Naive B cell (primary cell): ENCODE measurements around the gene ENTPD8. TPM values are rescaled to one million over a fixed set of nuclear protein-coding genes. Genes with fewer than 3 reads are reported as not detected.

Source experiments
- ATAC-seq, 2 donors: fragments of 150-1000 bp; cut with Tn5 transposase; 2 replicates each; pipeline ENCODE4 v1.10.0; 2021; ENCODE audit warnings: low read depth in 2 of 2, mild to moderate bottlenecking in 2 of 2, moderate library complexity in 2 of 2
- DNase-seq: peaks from one replicate; pipeline ENCODE4 v3.0.0; 2022
- H3K27ac Mint-ChIP-seq, 6 donors: one replicate each; pipeline ENCODE4 v1.8.0; 2020 to 2022; ENCODE audit warnings: mild to moderate bottlenecking in 6 of 6, mixed read lengths in 6 of 6, moderate library complexity in 5 of 6, inconsistent platforms in 2 of 6
- H3K27me3 Mint-ChIP-seq, 3 donors: one replicate each; pipeline ENCODE4 v1.8.0; 2021 to 2022; ENCODE audit warnings: mixed read lengths in 3 of 3, mild to moderate bottlenecking in 1 of 3
- H3K36me3 Mint-ChIP-seq, 2 donors: one replicate each; pipeline ENCODE4 v1.8.0; 2020 to 2022; ENCODE audit warnings: mixed read lengths in 2 of 2, inconsistent platforms in 1 of 2, mild to moderate bottlenecking in 1 of 2
- H3K4me1 Mint-ChIP-seq, 3 donors: one replicate each; pipeline ENCODE4 v1.8.0; 2020 to 2022; ENCODE audit warnings: mixed read lengths in 3 of 3, inconsistent platforms in 1 of 3, mild to moderate bottlenecking in 1 of 3, moderate library complexity in 1 of 3
- H3K4me3 Mint-ChIP-seq, 8 donors: one replicate each; pipeline ENCODE4 v1.8.0; 2020 to 2022; ENCODE audit warnings: mild to moderate bottlenecking in 8 of 8, mixed read lengths in 8 of 8, moderate library complexity in 8 of 8, inconsistent platforms in 2 of 8
- H3K9me3 Mint-ChIP-seq, 7 donors: one replicate each; pipeline ENCODE4 v1.8.0; 2020 to 2022; ENCODE audit warnings: mixed read lengths in 7 of 7, mild to moderate bottlenecking in 5 of 7, inconsistent platforms in 2 of 7, moderate library complexity in 1 of 7
- polyA plus RNA-seq, 6 donors: library from polyadenylated mRNA; unstranded; fragments of 300-500 nt; fragmentation: Illumina TruSeq; gene quantifications; one replicate each; pipeline ENCODE4 v1.2.3, GENCODE V29; 2021; ENCODE audit warnings: low read depth in 6 of 6

The ENTPD8 gene, protein sequence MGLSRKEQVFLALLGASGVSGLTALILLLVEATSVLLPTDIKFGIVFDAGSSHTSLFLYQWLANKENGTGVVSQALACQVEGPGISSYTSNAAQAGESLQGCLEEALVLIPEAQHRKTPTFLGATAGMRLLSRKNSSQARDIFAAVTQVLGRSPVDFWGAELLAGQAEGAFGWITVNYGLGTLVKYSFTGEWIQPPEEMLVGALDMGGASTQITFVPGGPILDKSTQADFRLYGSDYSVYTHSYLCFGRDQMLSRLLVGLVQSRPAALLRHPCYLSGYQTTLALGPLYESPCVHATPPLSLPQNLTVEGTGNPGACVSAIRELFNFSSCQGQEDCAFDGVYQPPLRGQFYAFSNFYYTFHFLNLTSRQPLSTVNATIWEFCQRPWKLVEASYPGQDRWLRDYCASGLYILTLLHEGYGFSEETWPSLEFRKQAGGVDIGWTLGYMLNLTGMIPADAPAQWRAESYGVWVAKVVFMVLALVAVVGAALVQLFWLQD
- not detected for polyA plus RNA-seq

GRCh38 chr9:137441289-137441934, at the start of gene ENTPD8:
Gene ENTPD8 (minus strand): TSS chr9:137441357. CDS start chr9:137438285, 3,072 bp downstream.
- H3K9me3 Mint-ChIP-seq, result no peaks in the 10 kb centered on the region
- H3K4me3 Mint-ChIP-seq, result peak within 1 kb of the TSS; percentile 50 to 92 (median 80)
- H3K27me3 Mint-ChIP-seq, result peaks cover 6 to 22% (median 16%) of the 10 kb centered on the region in 3 donors
- H3K36me3 Mint-ChIP-seq, result peaks cover 4 to 7% of the 10 kb centered on the region in 2 donors
- peak; percentile 22 to 29 for ATAC-seq
- no peak for DNase-seq
- H3K4me1 Mint-ChIP-seq, result peaks cover 9 to 11% (median 10%) of the 10 kb centered on the region in 3 donors
- H3K27ac Mint-ChIP-seq, result peak within 1 kb of the TSS in 2 of 6 donors; percentile 47 to 70

DNA sequence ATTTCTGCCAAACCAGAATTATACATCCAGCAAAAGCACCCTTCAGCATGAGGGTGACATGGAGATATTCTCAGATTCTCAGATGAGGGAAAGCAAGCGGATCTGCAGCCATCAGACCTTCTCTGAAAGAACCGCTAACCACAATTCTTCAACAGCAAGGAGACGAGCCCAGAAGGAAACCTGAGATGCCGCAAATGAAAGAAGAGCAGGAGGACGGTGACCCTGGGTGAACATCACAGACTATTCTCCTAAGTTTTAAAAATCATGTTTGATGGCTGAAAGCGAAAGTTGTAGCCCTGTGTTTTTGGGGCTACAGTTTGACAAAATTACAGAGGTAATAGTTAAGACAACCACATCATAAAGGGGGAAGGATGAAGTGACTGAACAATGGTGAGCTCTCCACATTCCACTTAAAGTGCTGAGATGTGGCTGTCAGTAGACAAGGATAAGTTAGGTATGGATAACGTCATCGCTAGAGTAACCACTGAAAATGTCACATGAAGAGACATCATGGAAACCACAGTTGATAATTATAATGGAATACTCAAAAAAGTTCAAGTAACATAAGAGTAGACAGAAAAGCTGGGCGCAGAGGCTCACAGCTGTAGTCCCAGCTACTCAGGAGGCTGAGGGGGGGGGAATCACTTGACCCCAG, 49.5 kb upstream of the ENTPD8 start:
- ATAC-seq, result no peak
- Mint-ChIP-seq H3K27ac (peak overlapping the region in 1 of 6 donors; percentile 64), H3K4me1 (peaks cover 7 to 16% (median 8%) of the 10 kb centered on the region in 3 donors), H3K4me3 (no peak overlapping the region), H3K27me3 (no peaks in the 10 kb centered on the region), H3K36me3 (peaks cover 10 to 23% of the 10 kb centered on the region in 2 donors), H3K9me3 (peaks cover 0 to 2% (median 0%) of the 10 kb centered on the region in 7 donors)
- no peak for DNase-seq

DNA sequence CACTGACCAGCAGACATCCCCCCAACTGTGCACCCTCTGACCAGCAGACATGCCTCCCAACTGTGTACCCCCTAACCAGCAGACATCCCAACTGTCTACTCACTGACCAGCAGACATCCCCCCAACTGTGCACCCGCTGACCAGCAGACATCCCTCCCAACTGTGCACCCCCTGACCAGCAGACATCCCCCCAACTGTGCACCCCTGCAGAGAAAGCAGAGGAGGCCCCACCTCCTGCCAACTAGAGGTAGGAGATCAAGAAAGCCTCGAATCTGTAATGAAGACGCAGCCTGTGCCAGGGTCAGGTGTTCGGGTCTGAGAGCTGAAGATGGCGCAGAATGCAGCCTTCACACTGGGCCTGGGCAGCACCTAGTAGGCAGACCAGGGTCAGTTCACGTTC, 47.7 kb upstream of the ENTPD8 start:
- Mint-ChIP-seq H3K27me3 (no peaks in the 10 kb centered on the region), H3K9me3 (peaks cover 0 to 2% (median 0%) of the 10 kb centered on the region in 7 donors), H3K36me3 (peaks cover 10 to 23% of the 10 kb centered on the region in 2 donors), H3K4me3 (no peak overlapping the region), H3K4me1 (peaks cover 0 to 9% (median 3%) of the 10 kb centered on the region in 3 donors), H3K27ac (no peak overlapping the region)
- ATAC-seq, result no peak
- DNase-seq, result no peak

DNA sequence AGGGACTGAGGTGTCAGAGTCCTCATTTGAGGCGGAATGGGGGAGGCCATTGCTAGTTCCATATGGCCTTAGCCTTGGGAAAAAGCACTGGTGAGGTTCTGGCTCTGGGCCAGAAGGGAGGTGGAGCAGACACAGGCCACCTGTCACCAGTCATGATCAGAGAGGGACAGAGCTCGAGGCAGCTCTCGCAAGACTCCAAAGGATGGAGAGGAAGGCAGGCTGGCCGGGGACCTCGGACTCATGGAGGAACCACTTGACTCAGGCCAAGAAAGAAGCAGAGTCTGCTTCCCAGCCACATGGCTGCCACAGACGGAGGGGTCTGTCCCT, 47.1 kb upstream of the ENTPD8 start:
- Mint-ChIP-seq H3K9me3 (peaks cover 0 to 2% (median 0%) of the 10 kb centered on the region in 7 donors), H3K27ac (no peak overlapping the region), H3K4me3 (no peak overlapping the region), H3K36me3 (peaks cover 10 to 23% of the 10 kb centered on the region in 2 donors), H3K27me3 (no peaks in the 10 kb centered on the region), H3K4me1 (peaks cover 0 to 9% (median 2%) of the 10 kb centered on the region in 3 donors)
- DNase-seq (no peak), ATAC-seq (no peak)

DNA sequence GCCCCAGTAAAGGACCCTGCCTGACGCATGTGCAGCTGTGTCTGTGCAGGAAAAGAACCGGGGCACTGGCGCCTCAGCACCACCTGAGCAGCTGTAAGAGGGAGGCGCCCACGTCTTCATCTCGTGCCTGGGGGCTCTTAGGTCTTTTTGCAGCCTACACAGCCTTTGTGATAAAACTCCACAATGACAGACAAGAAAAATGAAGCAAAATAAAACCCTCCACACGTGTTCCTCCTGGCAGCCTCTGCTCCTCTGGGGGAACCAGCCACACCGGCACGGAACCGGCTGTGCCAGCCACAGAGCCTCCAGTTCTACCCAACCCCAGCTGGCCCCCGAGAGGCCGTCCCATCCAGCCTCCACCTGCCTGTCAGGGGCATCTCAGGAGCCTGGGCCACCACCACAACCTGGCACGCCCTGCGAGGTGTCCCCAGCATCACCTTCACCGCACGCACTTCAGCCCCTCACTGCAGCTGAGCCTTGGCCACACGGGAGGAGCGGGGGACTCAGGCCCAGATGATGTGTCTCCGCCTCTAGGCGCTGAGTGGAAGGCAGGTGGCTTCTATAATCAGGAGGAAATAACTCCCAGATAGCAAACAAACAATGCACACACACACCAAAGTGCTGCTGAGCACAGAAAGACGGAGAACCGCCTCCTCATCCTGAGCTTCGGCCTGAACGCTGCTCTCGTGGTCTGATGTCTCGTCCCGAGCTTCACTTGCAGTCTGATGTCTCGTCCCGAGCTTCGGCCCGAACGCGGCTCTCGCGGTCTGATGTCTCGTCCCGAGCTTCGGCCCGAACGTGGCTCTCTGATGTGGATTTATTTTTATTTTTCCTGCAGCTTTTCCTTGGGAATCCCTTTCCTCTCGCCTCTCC, 46.5 kb upstream of the ENTPD8 start:
- peaks cover 0 to 2% (median 0%) of the 10 kb centered on the region in 7 donors for H3K9me3 Mint-ChIP-seq
- H3K27ac Mint-ChIP-seq, result no peak overlapping the region

DNA sequence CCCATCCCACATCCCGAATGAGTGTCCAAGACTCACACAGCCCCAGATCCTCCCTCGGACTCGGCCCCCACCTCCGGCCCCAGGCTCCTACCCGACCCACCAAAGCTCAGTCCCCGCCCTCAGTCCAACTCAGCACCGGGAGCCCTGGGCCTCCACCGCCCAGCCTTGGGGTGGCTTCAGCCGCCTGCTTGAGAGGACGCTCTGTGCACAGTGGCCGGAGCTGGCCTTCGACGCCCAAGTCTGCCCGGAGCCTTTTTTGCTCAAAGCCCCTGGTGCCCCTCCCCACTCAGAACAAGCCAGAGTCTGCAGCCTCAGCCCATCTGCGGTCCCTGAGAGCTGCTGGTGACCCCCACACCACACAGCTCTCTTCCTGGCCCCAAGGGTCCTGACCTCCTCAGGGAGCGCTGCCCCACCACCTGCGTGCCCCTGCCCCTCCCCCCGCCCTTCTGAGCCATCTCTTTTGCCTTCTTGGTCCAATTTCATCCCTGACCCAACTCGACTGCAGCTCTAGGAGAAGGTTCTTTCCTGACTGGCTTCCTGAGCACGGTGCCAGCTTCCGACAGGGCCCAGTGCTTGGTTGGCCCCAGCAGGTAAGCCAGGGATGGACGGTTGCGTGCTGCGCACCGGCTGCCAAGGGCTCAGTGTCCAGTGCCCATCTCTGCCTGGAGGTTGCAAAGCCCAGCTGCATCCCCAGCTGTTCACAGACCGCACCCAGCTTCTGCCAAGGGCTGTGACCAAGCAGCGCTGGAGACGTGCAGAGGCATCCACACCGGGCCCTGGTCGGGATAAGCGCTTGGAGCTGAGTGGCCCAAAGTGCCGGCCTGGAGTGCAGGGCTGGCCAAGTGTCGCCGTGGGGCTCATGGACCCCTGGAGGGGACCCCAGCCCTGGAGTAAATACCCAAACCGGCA, 45.6 kb upstream of the ENTPD8 start:
- Mint-ChIP-seq H3K27me3 (no peaks in the 10 kb centered on the region), H3K36me3 (peaks cover 10 to 20% of the 10 kb centered on the region in 2 donors), H3K9me3 (peaks cover 0 to 1% (median 0%) of the 10 kb centered on the region in 7 donors), H3K4me3 (no peak overlapping the region), H3K4me1 (peaks cover 0 to 7% (median 5%) of the 10 kb centered on the region in 3 donors), H3K27ac (peak overlapping the region in 1 of 6 donors; percentile 76)
- DNase-seq (no peak), ATAC-seq (no peak)

More for the DNA sequence above, 46.5 kb upstream of the ENTPD8 start:
- peaks cover 10 to 23% of the 10 kb centered on the region in 2 donors for H3K36me3 Mint-ChIP-seq
- H3K4me1 Mint-ChIP-seq, result peaks cover 0 to 9% (median 4%) of the 10 kb centered on the region in 3 donors
- no peak overlapping the region for H3K4me3 Mint-ChIP-seq
- H3K27me3 Mint-ChIP-seq, result no peaks in the 10 kb centered on the region
- ATAC-seq (no peak), DNase-seq (no peak)

GRCh38 chr9:137486141-137486490, 45.0 kb upstream of the ENTPD8 start:
- H3K27ac Mint-ChIP-seq, result no peak overlapping the region

GRCh38 chr9:137485343-137486140, 44.4 kb upstream of the ENTPD8 start:
- H3K27me3 Mint-ChIP-seq, result no peaks in the 10 kb centered on the region
- DNase-seq (no peak), ATAC-seq (no peak)
- no peaks in the 10 kb centered on the region for H3K9me3 Mint-ChIP-seq
- H3K4me1 Mint-ChIP-seq, result peaks cover 0 to 3% (median 0%) of the 10 kb centered on the region in 3 donors
- no peak overlapping the region for H3K4me3 Mint-ChIP-seq
- H3K36me3 Mint-ChIP-seq, result peaks cover 6 to 8% of the 10 kb centered on the region in 2 donors
- no peak overlapping the region for H3K27ac Mint-ChIP-seq

More at GRCh38 chr9:137486141-137486490, 45.0 kb upstream of the ENTPD8 start:
- Mint-ChIP-seq H3K36me3 (peaks cover 8 to 13% of the 10 kb centered on the region in 2 donors), H3K4me1 (peaks cover 0 to 3% (median 1%) of the 10 kb centered on the region in 3 donors), H3K9me3 (no peaks in the 10 kb centered on the region), H3K27me3 (no peaks in the 10 kb centered on the region), H3K4me3 (no peak overlapping the region)
- DNase-seq, result no peak
- no peak for ATAC-seq

- no peak overlapping the region for H3K4me3 Mint-ChIP-seq
- H3K27me3 Mint-ChIP-seq, result no peaks in the 10 kb centered on the region
- no peaks in the 10 kb centered on the region for H3K9me3 Mint-ChIP-seq
- no peak overlapping the region for H3K27ac Mint-ChIP-seq
- no peak for DNase-seq
- peaks cover 0 to 3% (median 0%) of the 10 kb centered on the region in 3 donors for H3K4me1 Mint-ChIP-seq
- no peak for ATAC-seq
- H3K36me3 Mint-ChIP-seq, result peaks cover 6 to 7% of the 10 kb centered on the region in 2 donors
These were observed 43.6 kb upstream of the ENTPD8 start for GRCh38 chr9:137484551-137485315.

DNA sequence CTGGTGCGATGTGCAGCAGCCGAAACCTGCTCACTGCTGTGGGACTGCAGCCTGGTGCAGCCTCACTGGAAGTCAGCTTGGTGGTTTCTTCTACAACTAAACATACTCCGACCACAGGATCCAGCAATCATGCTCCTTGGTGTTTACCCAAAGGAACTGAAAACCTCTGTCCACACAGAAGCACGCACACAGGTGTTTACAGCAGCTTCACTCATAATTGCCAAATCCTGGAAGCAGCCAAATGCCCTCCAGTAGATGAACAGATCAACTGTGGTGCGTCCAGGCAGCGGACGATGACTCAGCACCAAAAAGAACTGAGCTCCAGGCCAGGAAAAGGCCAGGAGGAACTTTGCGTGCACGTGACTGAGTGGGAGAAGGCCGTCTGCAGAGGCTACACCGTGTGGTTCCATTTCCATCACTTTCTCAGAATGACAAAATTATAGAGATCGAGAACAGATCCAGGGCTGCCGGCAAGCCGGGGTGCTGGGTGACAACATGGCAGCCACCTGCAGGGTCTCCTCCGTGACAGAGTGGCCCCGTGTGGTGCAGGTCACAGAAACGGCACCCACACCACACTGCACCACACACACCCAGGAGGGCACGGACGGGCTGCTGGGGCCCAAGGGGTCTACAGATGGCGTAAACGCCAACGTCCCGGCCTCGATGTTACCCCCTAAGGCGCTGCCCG, 41.1 kb upstream of the ENTPD8 start:
- Mint-ChIP-seq H3K27me3 (no peaks in the 10 kb centered on the region), H3K36me3 (no peaks in the 10 kb centered on the region), H3K4me1 (peaks cover 0 to 4% (median 3%) of the 10 kb centered on the region in 3 donors), H3K9me3 (peaks cover 0 to 2% (median 0%) of the 10 kb centered on the region in 7 donors), H3K27ac (peak overlapping the region in 1 of 6 donors; percentile 47), H3K4me3 (no peak overlapping the region)
- DNase-seq (no peak), ATAC-seq (no peak)
